Loucy (cell line): Measurements from ENCODE around the gene NRXN3.

Experiments
- H2AFZ ChIP-seq: fragments of 200-600 bp; sonication (generic); 2 replicates; pipeline ENCODE4 v1.6.0; 2016; ENCODE audit warnings: antibody characterized with exemption, mild to moderate bottlenecking, low read length, moderate library complexity
- H3F3A ChIP-seq: fragments of 200-600 bp; 2 replicates; pipeline ENCODE4 v1.6.0; 2016; ENCODE audit warnings: antibody characterized with exemption, low read depth, mild to moderate bottlenecking
- H3K27me3 ChIP-seq: fragments of 200-600 bp; sonication (generic); 2 replicates; pipeline ENCODE4 v1.6.1; 2014; ENCODE audit warnings: low read length, mild to moderate bottlenecking; ENCODE audit not compliant: insufficient read depth, poor library complexity, severe bottlenecking
- H3K36me3 ChIP-seq: fragments of 200-600 bp; sonication (generic); 2 replicates; pipeline ENCODE4 v1.6.1; 2016; ENCODE audit warnings: low read length; ENCODE audit not compliant: insufficient read depth
- H3K4me1 ChIP-seq: fragments of 200-600 bp; sonication (generic); 2 replicates; pipeline ENCODE4 v1.5.1; 2014; ENCODE audit warnings: low read length, mild to moderate bottlenecking; ENCODE audit not compliant: insufficient read depth, poor library complexity, severe bottlenecking
- H3K4me2 ChIP-seq: fragments of 200-600 bp; sonication (generic); 2 replicates; pipeline ENCODE4 v1.6.0; 2014; ENCODE audit warnings: antibody characterized with exemption, low read length, low read depth, mild to moderate bottlenecking; ENCODE audit not compliant: poor library complexity, severe bottlenecking
- H3K4me3 ChIP-seq: fragments of 200-600 bp; sonication (generic); 2 replicates; pipeline ENCODE4 v1.5.1; 2014; ENCODE audit warnings: low read length, mild to moderate bottlenecking, mixed read lengths; ENCODE audit not compliant: poor library complexity, severe bottlenecking
- H3K79me2 ChIP-seq: fragments of 200-600 bp; sonication (generic); 2 replicates; pipeline ENCODE4 v1.6.1; 2014; ENCODE audit warnings: low read length; ENCODE audit not compliant: insufficient read depth
- H3K9ac ChIP-seq: fragments of 200-600 bp; sonication (generic); 2 replicates; pipeline ENCODE4 v1.6.0; 2014; ENCODE audit warnings: mild to moderate bottlenecking, low read depth, low read length, moderate library complexity; ENCODE audit not compliant: poor library complexity, severe bottlenecking
- H3K9me2 ChIP-seq: fragments of 200-600 bp; sonication (generic); replicated peaks from 2 replicates; pipeline ENCODE4 v1.6.1; 2016; ENCODE audit warnings: low read depth, low read length, mixed read lengths
- H3K9me3 ChIP-seq: fragments of 200-600 bp; sonication (generic); 2 replicates; pipeline ENCODE4 v1.6.1; 2014; ENCODE audit warnings: mild to moderate bottlenecking, antibody characterized with exemption, low read length, low read depth; ENCODE audit not compliant: insufficient read depth
- H4K20me1 ChIP-seq: fragments of 200-600 bp; sonication (generic); 2 replicates; pipeline ENCODE4 v1.6.0; 2014; ENCODE audit warnings: antibody characterized with exemption, low read length, mild to moderate bottlenecking; ENCODE audit not compliant: insufficient read depth, poor library complexity, severe bottlenecking
- CTCF ChIP-seq: fragments of 200-600 bp; sonication (generic); conservative IDR thresholded peaks from 2 replicates; pipeline ENCODE4 v1.5.1; 2014; ENCODE audit warnings: mild to moderate bottlenecking, antibody characterized with exemption, low read length
- EZH2phosphoT487 ChIP-seq: fragments of 200-600 bp; IDR thresholded peaks from 2 replicates; pipeline ENCODE4 v1.6.1; 2018; ENCODE audit warnings: antibody characterized with exemption, mild to moderate bottlenecking, moderate library complexity, borderline replicate concordance

NRXN3 gene

DNA sequence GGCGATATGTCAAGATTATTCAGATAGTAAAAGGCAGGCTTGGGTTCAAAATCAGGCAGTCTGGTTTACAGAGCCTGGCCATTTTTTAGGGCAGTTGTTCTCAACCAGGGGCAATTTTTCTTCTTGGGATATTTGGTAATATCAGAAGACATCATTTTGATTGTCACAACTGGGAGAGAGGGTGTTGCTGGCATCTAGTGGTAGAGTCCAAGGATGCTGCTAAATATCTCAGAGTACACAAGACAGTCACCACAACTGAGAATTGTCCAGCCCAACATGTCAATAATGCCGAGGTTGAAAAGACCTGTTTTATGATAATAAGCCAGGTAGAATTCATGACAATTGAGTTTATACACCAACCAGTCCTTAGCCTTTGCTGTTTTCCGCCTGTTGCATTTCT lies 733.9 kb downstream of the NRXN3 start:
- Histone ChIP-seq H3K9me3 (no peaks in the 10 kb centered on the region), H3K4me3 (no peak overlapping the region)

GRCh38 chr14:78917462-78917861 lies 747.3 kb downstream of the NRXN3 start:
- Histone ChIP-seq H3K4me2 (no peak overlapping the region), H3F3A (no peaks in the 10 kb centered on the region), H3K9ac (no peak overlapping the region), H3K27me3 (no peaks in the 10 kb centered on the region), H3K4me3 (no peak overlapping the region), H3K79me2 (no peaks in the 10 kb centered on the region), H3K4me1 (no peaks in the 10 kb centered on the region), H4K20me1 (no peaks in the 10 kb centered on the region), H2AFZ (no peak overlapping the region), H3K36me3 (no peaks in the 10 kb centered on the region), H3K9me3 (no peaks in the 10 kb centered on the region), H3K9me2 (no peaks in the 10 kb centered on the region)
- no peak for TF ChIP-seq CTCF
- no peak for TF ChIP-seq EZH2phosphoT487

More for the DNA sequence above, 733.9 kb downstream of the NRXN3 start:
- H3K9me2 ChIP-seq = no peaks in the 10 kb centered on the region
- H3K9ac ChIP-seq = no peak overlapping the region
- H3K4me2 ChIP-seq = no peak overlapping the region
- H3F3A ChIP-seq = no peaks in the 10 kb centered on the region
- no peaks in the 10 kb centered on the region for H3K36me3 ChIP-seq
- H3K27me3 ChIP-seq = no peaks in the 10 kb centered on the region
- H3K79me2 ChIP-seq = no peaks in the 10 kb centered on the region
- no peak overlapping the region for H2AFZ ChIP-seq
- no peaks in the 10 kb centered on the region for H4K20me1 ChIP-seq
- no peaks in the 10 kb centered on the region for H3K4me1 ChIP-seq
- no peak for TF ChIP-seq EZH2phosphoT487
- TF ChIP-seq CTCF = peak; percentile 32; the same call in 1 of the 2 replicates

GRCh38 chr14:78921856-78922255 lies 751.7 kb downstream of the NRXN3 start:
- Histone ChIP-seq H3K9ac (no peak overlapping the region), H3K27me3 (no peaks in the 10 kb centered on the region), H3K4me2 (no peak overlapping the region), H3K4me3 (no peak overlapping the region), H3K79me2 (no peaks in the 10 kb centered on the region), H3K36me3 (no peaks in the 10 kb centered on the region), H3K4me1 (no peaks in the 10 kb centered on the region), H3F3A (no peaks in the 10 kb centered on the region), H3K9me3 (no peaks in the 10 kb centered on the region), H3K9me2 (no peaks in the 10 kb centered on the region), H2AFZ (no peak overlapping the region), H4K20me1 (no peaks in the 10 kb centered on the region)
- TF ChIP-seq CTCF (no peak), EZH2phosphoT487 (no peak)
